Prostate gland (tissue), 2 donors: Measurements from ENCODE around the gene RIOX2.

Experiments
- CTCF ChIP-seq, 4 experiments: fragments of 200-600 bp in 2 of 4; fragments of 450-650 bp in 2 of 4; sonication (generic) in 2 of 4; IDR thresholded peaks; 1 replicate in 3 of 4; 2 replicates in 1 of 4; pipeline ENCODE4 v1.5.1; 2016 to 2019; ENCODE audit warnings: antibody characterized with exemption in 4 of 4, mild to moderate bottlenecking in 2 of 4, moderate library complexity in 2 of 4
- POLR2AphosphoS5 ChIP-seq: sonication (generic); formaldehyde crosslinking; IDR thresholded peaks from one replicate; pipeline ENCODE4 v1.6.1; 2017; ENCODE audit warnings: antibody characterized with exemption

- no peak for TF ChIP-seq CTCF (IDR thresholded peaks at IDR 0.05)
- TF ChIP-seq POLR2AphosphoS5 = no peak
Measured at GRCh38 chr3:97937205-97937604, 35.0 kb downstream of the RIOX2 start.
